ENCODE data around the gene ELMO1. TPM values are rescaled to one million over a fixed set of nuclear protein-coding genes. Genes with fewer than 3 reads are reported as not detected.
A peak's percentile ranks its signal among the peaks of the same experiment; 100 is the strongest.

ELMO1 gene
- total and polyA plus RNA-seq, 2 of the 13 experiments (the other 11 are each of a cell fraction or from before 2014, with no cell fraction given), result 0.11 to 0.17 TPM

DNA sequence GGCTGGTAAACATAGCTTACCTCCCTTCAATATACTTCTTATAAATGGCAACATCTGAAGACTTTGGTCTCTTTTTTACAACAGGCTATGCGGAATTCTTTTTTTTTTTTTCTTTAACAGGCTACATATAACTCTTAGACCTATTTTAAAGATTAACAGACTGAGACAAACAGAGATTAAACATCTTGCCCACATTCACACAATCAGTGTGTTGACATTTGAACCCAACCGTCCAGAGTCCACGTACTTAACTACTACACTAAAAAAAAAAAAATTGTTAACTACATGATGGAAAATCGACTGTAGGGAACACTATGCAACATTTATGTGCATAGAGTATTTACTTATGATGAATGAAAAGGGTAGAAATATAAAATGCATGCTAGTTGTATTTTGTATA, 298.5 kb downstream of the ELMO1 start (continued):
- TF ChIP-seq EP300 (IDR thresholded peaks at IDR 0.05; ENCODE audit: low read depth in 2 of 2, low read length in 2 of 2), result 0 out of 4 replicates have a peak, but pooled peaks of 1 of the 2 experiments have one; percentile 42
- no peak for TF ChIP-seq EP300 (CRISPR knock-in tag; IDR thresholded peaks at IDR 0.05; ENCODE audit: borderline replicate concordance)
- no peak for TF ChIP-seq CEBPZ (IDR thresholded peaks at IDR 0.05; ENCODE audit: low read length)
- TF ChIP-seq, protein P1, sequence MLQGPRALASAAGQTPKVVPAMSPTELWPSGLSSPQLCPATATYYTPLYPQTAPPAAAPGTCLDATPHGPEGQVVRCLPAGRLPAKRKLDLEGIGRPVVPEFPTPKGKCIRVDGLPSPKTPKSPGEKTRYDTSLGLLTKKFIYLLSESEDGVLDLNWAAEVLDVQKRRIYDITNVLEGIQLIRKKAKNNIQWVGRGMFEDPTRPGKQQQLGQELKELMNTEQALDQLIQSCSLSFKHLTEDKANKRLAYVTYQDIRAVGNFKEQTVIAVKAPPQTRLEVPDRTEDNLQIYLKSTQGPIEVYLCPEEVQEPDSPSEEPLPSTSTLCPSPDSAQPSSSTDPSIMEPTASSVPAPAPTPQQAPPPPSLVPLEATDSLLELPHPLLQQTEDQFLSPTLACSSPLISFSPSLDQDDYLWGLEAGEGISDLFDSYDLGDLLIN (CRISPR knock-in tag; IDR thresholded peaks at IDR 0.05; ENCODE audit: borderline replicate concordance), result no peak
- no peak for TF ChIP-seq CEBPG (CRISPR knock-in tag; IDR thresholded peaks at IDR 0.05)
- TF ChIP-seq ZNF597 (CRISPR knock-in tag; IDR thresholded peaks at IDR 0.05), result no peak
- no peak for TF ChIP-seq ZSCAN22 (CRISPR knock-in tag; IDR thresholded peaks at IDR 0.05)
- TF ChIP-seq TEF (CRISPR knock-in tag; IDR thresholded peaks at IDR 0.05), result no peak
- no peak for TF ChIP-seq FOXC1 (CRISPR knock-in tag; IDR thresholded peaks at IDR 0.05; ENCODE audit: borderline replicate concordance)
- TF ChIP-seq MXD1 (CRISPR knock-in tag; IDR thresholded peaks at IDR 0.05), result no peak
- TF ChIP-seq DZIP1 (CRISPR knock-in tag; IDR thresholded peaks at IDR 0.05), result no peak
- TF ChIP-seq CAMTA2 (CRISPR knock-in tag; IDR thresholded peaks at IDR 0.05; ENCODE audit: borderline replicate concordance), result no peak
- no peak for TF ChIP-seq MED1 (CRISPR knock-in tag; IDR thresholded peaks at IDR 0.05)
- TF ChIP-seq ZNF326 (CRISPR knock-in tag; IDR thresholded peaks at IDR 0.05; ENCODE audit: borderline replicate concordance), result no peak
- no peak for TF ChIP-seq MZF1 (CRISPR knock-in tag; IDR thresholded peaks at IDR 0.05; ENCODE audit: borderline replicate concordance)
- TF ChIP-seq, protein P2, sequence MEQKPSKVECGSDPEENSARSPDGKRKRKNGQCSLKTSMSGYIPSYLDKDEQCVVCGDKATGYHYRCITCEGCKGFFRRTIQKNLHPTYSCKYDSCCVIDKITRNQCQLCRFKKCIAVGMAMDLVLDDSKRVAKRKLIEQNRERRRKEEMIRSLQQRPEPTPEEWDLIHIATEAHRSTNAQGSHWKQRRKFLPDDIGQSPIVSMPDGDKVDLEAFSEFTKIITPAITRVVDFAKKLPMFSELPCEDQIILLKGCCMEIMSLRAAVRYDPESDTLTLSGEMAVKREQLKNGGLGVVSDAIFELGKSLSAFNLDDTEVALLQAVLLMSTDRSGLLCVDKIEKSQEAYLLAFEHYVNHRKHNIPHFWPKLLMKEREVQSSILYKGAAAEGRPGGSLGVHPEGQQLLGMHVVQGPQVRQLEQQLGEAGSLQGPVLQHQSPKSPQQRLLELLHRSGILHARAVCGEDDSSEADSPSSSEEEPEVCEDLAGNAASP (CRISPR knock-in tag; IDR thresholded peaks at IDR 0.05; ENCODE audit: borderline replicate concordance), result no peak
- TF ChIP-seq TMF1 (CRISPR knock-in tag; IDR thresholded peaks at IDR 0.05; ENCODE audit: low read depth), result no peak
- TF ChIP-seq HOXD1 (CRISPR knock-in tag; IDR thresholded peaks at IDR 0.05), result no peak
- no peak for TF ChIP-seq ZNF737 (CRISPR knock-in tag; IDR thresholded peaks at IDR 0.05; ENCODE audit: borderline replicate concordance)

Measured in HepG2 (cell line).